ENCODE measurements around the gene S100A3. TPM values are rescaled to one million over a fixed set of nuclear protein-coding genes. Genes with fewer than 3 reads are reported as not detected.

S100A3 gene, protein sequence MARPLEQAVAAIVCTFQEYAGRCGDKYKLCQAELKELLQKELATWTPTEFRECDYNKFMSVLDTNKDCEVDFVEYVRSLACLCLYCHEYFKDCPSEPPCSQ
- total RNA-seq: not detected

DNA sequence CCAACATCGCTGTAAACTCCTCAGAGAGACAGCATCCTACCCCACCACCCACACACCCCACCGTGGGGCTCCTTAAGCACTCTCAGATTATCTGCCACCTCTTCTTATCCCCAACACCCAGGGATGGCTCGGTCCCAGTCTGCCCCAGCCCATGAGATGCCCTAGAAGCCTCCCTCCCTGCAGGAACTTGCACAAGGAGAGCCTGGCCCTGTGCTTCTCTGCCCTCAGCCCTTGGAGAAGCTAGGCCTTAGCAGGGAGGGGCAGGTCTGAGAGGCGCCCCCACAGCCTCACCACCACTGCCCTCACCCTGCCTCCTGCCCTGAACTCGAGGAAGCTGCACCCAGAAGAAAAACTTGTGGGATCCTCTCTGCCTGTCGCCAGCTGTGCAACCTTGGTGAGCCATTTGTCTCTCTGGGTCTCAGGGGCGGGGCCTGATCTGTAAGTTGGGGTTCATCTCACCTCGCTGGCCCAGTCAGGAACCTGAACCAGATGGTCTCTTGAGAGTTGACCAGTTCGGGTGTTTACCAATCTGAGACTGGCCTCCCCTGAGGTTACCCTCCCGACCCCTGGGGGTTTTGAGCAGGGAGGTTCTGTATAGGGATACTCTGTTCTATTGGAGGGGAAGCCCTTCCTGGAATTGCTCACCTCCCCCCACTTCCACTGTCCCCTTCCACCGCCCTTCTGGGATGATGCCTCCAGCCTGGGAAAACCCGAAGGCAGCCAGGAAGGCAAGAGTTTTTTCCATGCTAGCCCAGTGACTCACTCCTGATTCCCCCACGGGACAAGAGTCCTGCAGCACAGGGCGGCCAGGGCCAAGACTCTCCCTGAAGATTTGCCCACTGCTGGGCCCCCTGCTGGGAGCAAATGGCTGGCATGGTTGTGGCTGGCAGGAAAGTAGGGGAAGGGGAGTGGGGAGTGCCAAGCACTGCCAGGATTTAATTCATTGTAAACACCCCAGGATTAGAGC, at the start of gene S100A3:
TSS of gene S100A3 (minus strand) at position 537 of the 967 bp plus-strand sequence. CDS start 773 bp downstream, outside the sequence.
- peak; percentile 51 for ATAC-seq
- H3K27me3 ChIP-seq: no peaks in the 10 kb centered on the region
- H3K27ac ChIP-seq: peak within 1 kb of the TSS in 1 of 4 donors; percentile 38
- no peak within 1 kb of the TSS for H3K4me3 ChIP-seq
- no peaks in the 10 kb centered on the region for H3K36me3 ChIP-seq (replicated peaks in 1 of 2; ENCODE audit: insufficient read depth in 1 of 2, low read depth in 2 of 2)
- peaks cover 47% of the 10 kb centered on the region for H3K4me1 ChIP-seq
- 55 to 63% methylated on average over 12 to 14 of the region's 14 CpGs for WGBS, 2 donors
- H3K9me3 ChIP-seq: no peaks in the 10 kb centered on the region
- TF ChIP-seq, protein P1, sequence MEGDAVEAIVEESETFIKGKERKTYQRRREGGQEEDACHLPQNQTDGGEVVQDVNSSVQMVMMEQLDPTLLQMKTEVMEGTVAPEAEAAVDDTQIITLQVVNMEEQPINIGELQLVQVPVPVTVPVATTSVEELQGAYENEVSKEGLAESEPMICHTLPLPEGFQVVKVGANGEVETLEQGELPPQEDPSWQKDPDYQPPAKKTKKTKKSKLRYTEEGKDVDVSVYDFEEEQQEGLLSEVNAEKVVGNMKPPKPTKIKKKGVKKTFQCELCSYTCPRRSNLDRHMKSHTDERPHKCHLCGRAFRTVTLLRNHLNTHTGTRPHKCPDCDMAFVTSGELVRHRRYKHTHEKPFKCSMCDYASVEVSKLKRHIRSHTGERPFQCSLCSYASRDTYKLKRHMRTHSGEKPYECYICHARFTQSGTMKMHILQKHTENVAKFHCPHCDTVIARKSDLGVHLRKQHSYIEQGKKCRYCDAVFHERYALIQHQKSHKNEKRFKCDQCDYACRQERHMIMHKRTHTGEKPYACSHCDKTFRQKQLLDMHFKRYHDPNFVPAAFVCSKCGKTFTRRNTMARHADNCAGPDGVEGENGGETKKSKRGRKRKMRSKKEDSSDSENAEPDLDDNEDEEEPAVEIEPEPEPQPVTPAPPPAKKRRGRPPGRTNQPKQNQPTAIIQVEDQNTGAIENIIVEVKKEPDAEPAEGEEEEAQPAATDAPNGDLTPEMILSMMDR (IDR thresholded peaks at IDR 0.05): peak in 1 of 7 experiments; percentile 35
- no peak for TF ChIP-seq POLR2A (IDR thresholded peaks at IDR 0.05)
- peak in 3 of 4 donors; percentile 38 to 70 (median 61) for DNase-seq
- intact Hi-C loops (cut with DNase I): no loop called here

DNA sequence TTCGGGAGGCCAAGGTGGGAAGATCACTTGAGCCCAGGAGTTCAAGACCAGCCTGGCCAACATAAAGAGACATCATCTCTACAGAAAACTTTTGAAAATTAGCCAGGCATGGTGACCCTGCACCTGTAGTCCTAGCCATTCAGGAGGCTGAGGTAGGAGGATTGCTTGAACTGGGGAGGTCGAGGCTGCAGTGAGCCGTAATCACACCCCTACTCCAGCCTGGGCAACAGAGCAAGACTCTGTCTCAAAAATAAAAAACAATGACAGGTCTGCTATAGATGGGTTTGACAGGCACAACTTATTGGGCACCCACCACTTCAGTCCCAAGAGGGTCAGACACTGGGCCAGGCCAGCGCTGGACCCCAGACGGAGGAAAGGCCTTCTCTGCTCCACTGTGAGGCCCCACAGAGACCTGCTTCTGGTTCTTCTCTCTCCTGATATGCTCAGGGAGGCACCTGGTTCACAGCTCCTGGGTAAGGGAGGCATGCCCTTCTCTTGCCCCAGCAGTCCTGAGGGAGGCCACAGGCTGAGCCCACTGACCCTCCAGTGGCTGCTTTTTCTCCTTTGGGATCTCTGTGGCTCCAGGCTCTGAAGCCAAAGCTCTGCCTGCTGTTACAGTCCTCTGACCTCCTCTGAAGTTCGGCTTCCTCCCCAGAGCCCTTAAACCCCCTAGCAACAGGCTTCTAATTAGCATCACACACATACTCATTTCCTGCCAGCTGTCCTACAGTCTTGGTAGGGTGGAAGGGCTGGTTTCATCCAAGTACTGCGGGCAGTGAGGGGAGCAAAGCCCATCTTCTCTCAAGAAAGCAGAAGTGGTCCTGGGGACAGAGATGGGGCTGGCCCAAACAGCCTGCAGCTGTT, 49.5 kb upstream of the S100A3 start:
- TF ChIP-seq, protein P1 (IDR thresholded peaks at IDR 0.05): no peak
- TF ChIP-seq POLR2A (IDR thresholded peaks at IDR 0.05): no peak
- H3K9me3 ChIP-seq: no peaks in the 10 kb centered on the region
- DNase-seq (no peak), ATAC-seq (no peak)
- 75 to 78% methylated on average over 5 to 7 of the region's 7 CpGs for WGBS, 2 donors
- no peaks in the 10 kb centered on the region for H3K36me3 ChIP-seq (replicated peaks in 1 of 2; ENCODE audit: insufficient read depth in 1 of 2, low read depth in 2 of 2)
- H3K4me3 ChIP-seq: no peak overlapping the region
- intact Hi-C loops (cut with DNase I): no loop called here
- H3K27ac ChIP-seq: no peak overlapping the region
- no peaks in the 10 kb centered on the region for H3K27me3 ChIP-seq
- H3K4me1 ChIP-seq: no peaks in the 10 kb centered on the region

DNA sequence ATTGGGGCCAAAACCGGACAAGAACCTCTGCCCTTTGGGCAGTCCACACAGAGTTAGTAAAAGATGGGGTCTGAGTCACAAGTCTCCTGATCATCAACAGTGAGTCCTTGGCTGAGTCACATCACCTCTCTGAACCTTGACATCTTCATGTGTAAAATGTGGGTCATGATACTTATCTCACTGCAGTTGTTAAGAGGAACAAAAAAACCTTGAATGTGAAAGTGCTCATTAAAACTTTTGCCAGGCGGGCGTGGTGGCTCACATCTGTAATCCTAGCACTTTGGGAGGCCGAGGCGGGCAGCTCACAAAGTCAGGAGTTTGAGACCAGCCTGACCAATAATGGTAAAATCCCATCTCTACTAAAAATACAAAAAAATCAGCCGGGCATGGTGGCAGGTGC, 48.1 kb upstream of the S100A3 start:
- Histone ChIP-seq H3K4me3 (no peak overlapping the region), H3K27ac (no peak overlapping the region), H3K9me3 (no peaks in the 10 kb centered on the region), H3K36me3 (replicated peaks in 1 of 2; ENCODE audit: insufficient read depth in 1 of 2, low read depth in 2 of 2) (no peaks in the 10 kb centered on the region), H3K4me1 (peaks cover 5% of the 10 kb centered on the region), H3K27me3 (no peaks in the 10 kb centered on the region)
- TF ChIP-seq, protein P1 (IDR thresholded peaks at IDR 0.05): no peak
- TF ChIP-seq POLR2A (IDR thresholded peaks at IDR 0.05): no peak
- WGBS, 2 donors: 87 to 92% methylated on average over 6 of the region's 6 CpGs
- no peak for ATAC-seq
- no peak for DNase-seq
- intact Hi-C loops (cut with DNase I): no loop called here

DNA sequence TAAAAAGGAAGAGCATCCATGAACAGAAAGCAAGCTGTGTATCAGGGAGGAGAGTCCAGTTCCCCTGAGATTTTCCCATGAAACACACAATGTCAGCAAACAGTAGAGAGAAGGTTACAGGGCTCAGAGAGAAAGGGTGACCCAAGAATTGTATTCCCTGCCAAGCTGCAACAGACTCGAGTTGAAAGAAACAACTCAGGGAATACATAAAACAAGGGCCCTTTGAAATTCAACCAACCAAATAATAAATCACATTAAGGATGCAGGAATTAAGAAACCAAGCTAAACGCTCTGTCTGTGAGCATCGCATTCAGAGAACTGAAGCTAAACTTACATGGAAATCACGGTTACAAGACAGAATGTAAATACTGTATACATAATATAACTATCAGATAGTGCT, 43.7 kb upstream of the S100A3 start:
- 45 to 57% methylated on average over 4 of the region's 4 CpGs for WGBS, 2 donors
- no peak overlapping the region for H3K4me3 ChIP-seq
- H3K27me3 ChIP-seq: no peaks in the 10 kb centered on the region
- intact Hi-C loops (cut with DNase I): no loop called here
- no peaks in the 10 kb centered on the region for H3K9me3 ChIP-seq
- no peak for TF ChIP-seq POLR2A (IDR thresholded peaks at IDR 0.05)
- TF ChIP-seq, protein P1 (IDR thresholded peaks at IDR 0.05): no peak
- H3K27ac ChIP-seq: no peak overlapping the region
- ATAC-seq: no peak
- H3K4me1 ChIP-seq: peaks cover 5% of the 10 kb centered on the region
- no peak for DNase-seq
- no peaks in the 10 kb centered on the region for H3K36me3 ChIP-seq (replicated peaks in 1 of 2; ENCODE audit: insufficient read depth in 1 of 2, low read depth in 2 of 2)
